HL-60/S4 treated with retinoic acid at 250 ng/mL for 4 days and 3 days (cell line): ENCODE results near the gene HS3ST2.
"Not testable (repeated sequence)": the region's sequence is repeated elsewhere in the genome, so short reads cannot be mapped to it uniquely, and the experiment has no call there.

Experiments used
- in situ Hi-C: fragments of 300-500 bp; cut with MboI; formaldehyde crosslinking; loops from 2 replicates; pipeline ENCODE4 v1.7.0; 2022; ENCODE audit warnings: low sequenced_read_pairs

Gene HS3ST2

DNA sequence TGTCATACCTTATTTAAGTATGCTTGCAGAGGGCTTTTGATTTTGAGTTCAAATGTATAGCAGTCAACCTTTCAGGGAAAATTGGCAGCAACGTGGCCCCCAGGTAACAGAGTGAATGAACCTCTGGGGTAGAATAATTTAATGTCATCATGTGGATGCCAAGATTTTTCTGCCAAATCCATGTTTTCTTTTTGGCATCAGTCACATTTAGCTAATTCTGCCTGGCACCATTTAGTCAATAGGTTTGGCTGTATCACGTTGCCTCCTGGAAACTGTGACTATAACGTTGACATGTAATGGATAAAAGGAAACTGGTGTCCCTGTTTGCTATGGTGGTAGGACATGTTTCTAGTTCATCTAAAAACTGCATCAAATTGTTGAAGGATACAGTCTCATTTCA, 115.5 kb downstream of the HS3ST2 start:
- in situ Hi-C loops: no loop called here

DNA sequence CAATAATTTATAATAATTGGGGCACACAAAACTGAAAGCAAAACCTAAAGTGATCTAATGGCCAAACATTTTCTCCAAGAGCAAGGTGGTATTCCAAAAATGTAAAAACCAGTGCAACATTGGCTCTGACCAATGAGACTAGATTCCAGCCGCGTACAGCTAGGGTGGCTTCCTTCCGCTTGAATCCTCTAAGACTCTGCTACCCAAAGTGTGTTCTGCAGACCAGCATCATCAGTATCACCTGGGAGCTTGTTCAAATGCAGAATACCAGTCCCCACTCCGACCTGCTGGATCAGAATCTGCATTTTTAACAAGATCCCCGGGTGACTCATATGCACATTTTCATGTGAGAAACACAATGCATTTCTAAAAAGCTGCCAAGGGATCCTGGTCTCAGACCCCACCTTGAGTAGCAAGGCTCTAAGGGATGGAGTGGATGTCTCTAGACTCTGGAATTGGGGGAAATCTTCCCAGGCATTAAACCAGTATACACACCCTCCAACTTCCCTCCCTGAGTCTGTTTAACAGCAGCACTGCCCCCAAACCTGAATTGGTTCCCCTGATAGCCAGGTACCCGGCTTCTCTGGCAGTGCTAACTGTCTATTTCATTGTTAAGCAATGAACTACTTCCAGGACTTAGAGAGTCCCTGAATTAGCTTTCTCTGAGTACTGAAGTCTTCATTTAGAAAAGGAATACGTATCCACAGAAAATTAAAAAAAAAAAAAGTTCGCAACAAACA, 118.2 kb downstream of the HS3ST2 start:
- in situ Hi-C loops: no loop called here

DNA sequence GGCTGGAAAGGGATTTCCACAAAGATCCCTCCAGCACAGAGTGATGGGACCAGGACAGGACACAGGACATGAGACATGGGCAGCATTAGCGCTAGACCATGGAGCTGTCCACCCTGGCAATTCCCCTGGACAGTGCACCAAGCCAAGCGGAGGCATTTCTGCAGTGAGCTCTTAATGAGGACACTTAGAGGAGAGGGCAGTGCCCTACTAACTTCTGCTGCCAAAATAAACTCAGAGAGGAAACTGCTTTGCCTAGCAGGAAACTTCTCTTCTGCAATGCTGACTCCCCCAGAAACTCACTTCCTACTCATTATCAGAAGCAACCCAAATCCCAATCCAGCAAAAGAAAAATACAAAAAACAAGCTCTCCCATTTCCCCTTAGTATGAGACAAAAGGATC, 119.2 kb downstream of the HS3ST2 start:
- in situ Hi-C loops: no loop called here

DNA sequence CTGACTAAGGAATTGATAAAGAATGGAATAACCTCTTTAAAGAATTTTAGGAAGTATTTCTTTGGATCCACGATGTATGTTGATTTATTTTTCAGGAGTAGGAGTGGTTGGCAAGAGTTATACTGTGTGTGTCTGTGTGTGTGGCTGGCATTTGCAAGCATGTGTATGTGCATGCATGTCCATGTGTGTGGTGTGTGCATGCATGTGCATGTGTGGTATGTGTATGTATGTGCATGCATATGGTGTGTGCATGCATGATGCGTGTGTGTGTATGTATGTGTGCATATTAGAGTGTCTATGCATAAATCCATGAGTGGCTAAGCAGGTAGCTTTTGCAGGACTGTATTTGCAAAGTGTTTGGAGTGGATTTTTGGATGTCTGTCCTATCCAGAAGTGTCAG, 120.8 kb downstream of the HS3ST2 start:
- in situ Hi-C loops: no loop called here

DNA sequence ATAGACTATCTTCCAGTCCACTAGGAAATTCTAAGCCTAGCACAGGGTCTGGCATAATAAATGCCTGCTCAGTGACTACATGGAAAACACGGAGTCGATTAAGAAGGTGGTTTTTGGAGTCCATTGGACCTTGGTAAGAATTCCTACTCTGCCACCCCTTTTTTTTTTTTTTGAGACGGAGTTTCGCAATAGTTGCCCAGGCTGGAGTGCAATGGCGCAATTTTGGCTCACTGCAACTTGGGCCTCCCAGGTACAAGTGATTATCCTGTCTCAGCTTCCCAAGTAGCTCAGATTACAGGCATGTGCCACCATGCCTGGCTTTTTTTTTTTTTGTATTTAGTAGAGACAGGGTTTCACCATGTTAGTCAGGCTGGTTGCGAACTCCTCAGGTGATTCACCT, 123.2 kb downstream of the HS3ST2 start:
- in situ Hi-C loops: no loop called here

DNA sequence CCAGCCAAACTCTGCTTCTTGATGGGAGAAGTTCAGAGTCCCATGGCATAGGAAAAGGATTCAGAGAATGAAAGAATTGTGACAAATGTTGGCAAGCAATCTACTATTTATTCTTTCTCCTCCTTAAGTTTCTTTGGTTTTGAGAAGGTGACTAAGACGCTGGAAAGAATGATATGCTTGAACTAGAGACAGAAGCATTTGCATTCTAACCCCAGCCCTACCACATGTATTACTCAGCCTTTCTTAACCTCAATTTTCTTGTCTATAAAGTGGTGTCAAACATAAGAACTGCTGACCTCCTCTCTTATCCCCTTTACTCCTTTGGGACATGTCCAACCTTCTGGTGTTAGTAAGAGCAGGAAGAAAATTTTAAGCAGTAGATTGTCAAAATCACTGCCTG, 124.7 kb downstream of the HS3ST2 start:
- in situ Hi-C loops: no loop called here

DNA sequence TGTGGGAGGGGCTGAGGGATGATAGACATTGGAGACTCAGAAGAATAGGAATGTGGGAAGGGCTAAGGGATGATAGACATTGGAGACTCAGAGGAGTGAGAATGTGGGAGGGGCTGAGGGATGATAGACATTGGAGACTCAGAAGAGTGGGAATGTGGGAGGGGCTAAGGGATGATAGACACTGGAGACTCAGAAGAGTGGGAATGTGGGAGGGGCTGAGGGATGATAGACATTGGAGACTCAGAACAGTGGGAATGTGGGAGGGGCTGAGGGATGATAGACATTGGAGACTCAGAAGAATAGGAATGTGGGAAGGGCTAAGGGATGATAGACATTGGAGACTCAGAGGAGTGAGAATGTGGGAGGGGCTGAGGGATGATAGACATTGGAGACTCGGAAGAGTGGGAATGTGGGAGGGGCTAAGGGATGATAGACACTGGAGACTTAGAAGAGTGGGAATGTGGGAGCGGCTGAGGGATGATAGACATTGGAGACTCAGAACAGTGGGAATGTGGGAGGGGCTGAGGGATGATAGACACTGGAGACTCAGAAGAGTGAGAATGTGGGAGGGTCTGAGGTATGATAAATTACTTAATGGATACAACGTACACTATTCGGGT, 125.9 kb downstream of the HS3ST2 start:
- in situ Hi-C loops: not testable (repeated sequence)

DNA sequence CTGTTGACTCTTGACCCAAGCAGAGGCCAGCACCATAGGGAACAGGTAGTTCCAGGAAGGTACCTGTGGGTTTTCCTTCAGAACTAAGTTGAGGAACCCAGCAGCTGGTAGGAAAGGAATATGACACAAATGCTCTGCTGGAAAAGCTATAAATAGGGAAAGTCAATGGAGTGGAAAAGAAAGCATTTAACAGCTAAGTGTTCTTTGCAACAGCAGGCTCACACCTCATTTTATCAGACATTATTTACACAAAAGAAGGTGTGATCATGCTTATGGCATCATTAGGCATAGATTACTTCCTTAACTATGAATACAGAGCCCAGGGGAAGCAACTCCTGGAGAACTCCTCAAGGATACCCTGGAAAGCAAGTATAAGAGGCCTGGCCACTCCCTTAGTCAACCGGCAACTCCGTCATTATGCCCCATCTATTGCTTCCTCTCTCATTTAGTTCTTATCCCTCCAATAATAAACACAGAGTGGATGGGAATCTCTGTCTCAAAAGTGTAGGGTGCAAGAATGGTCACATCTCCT, 128.1 kb downstream of the HS3ST2 start:
- in situ Hi-C loops: no loop called here

DNA sequence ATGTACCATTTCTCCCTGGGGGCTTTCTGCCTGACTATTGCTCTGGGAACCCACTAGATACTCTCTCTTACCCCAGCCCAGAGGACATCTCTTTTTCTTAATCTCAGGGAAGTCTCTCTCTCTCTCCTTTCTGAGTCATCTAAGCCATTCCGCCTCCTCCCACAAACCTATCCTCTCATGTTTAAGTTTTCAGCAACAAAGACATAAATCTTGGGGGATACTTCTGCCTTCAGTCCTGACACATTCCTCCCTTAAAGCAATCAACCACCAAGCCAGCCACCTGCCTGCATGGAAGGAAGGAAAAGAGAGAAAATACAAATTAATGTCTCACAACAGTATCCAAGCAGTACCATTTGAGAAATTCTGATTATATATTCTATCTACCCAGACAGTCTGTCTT, 128.8 kb downstream of the HS3ST2 start:
- in situ Hi-C loops: no loop called here

DNA sequence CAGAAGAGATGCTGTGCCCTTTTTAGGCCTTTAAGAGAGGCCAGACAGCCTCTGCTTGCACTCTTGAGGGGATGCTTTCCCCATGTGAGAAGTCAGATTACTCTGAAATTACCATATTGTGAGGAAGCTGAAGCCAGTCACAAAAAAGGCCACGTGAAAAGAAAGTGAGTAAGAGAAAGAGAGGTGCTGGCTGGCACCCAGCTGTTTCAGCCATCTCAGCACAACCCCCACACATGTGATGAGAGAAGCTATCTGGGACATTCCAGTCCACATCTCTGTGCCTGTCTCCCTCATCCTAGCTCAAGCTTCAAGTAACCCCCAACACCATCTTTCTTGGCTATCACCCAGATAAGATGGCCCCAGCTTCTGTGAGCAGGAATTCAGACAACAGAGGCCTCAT, 131.4 kb downstream of the HS3ST2 start:
- in situ Hi-C loops: no loop called here

DNA sequence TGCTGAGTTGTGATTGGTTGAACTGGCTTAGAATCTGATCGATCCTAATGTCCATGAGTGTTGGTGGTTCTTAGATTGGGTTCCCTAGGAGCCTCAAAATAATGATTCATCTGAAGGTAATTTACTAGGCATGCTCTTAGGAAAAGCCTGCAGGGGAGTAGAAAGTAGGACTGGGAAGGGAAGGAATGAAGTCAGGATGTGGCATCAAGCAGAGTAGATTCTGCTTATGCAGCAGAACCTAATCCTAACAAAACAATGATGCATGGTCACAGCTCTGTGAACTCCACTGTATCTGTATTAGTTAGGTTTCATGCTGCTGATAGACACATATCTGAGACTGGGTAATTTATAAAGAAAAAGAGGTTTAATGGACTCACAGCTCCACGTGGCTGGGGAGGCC, 132.5 kb downstream of the HS3ST2 start:
- in situ Hi-C loops: no loop called here

DNA sequence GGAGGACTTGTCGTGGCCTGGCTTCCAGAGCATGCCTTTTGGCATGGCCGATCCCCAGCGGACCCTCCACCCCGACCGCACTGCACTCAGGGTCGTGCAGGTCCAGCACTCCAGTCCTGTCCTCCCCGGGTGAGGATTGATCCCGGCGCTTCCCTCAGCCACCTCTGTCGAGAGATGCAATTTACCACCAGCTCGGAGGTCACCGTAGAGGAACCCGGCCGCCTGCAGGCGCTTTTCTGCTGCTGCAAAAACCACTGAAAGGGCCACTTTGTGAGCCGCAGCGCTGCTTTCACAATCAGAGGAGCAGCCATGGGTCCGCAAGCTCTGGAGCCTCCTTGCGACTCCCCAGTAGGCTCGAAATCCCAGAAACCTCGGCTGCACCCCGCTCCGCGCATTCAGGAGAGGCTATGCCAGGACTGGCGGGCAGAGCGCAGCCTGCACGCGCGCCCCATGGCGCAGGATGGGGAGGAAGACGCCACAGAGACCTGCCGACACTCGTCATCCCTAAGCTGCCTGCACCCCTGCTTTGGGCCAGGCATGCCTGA, 134.2 kb downstream of the HS3ST2 start:
- in situ Hi-C loops: no loop called here

DNA sequence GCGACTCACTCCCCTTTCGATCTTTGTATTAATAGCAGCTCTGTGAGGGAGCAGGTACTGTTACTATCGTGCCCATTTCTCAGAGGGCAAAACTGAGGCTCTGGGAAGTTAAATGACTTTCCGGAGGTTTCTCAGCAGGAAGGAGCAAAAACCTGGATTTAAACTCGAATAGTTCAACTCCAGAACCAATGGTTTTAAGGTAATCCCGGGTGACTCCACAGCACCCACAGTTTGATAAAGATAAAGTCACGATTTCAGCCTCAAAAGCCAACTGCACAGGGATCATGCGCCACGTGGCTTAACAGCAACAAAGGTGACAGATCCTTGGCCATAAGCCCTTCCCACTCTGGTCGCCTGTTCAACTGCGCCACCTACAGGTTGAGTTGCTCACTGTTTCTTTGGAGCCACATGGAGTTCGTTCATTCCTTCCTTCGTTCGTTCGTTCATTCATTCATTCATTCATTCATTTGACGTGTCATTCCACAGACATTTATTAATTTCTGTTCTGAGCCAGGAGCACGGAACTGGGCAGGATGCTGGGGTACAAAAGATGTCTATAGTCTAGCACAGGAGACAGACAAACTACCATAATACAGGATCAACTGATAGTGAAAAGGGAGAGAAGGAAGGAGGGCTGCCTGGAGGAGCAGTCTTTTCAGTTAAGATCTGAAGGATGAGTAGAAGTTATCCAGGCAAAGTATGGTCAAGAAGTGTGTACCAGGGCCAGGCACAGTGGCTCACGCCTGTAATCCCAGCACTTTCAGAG, 134.8 kb downstream of the HS3ST2 start:
- in situ Hi-C loops: no loop called here

DNA sequence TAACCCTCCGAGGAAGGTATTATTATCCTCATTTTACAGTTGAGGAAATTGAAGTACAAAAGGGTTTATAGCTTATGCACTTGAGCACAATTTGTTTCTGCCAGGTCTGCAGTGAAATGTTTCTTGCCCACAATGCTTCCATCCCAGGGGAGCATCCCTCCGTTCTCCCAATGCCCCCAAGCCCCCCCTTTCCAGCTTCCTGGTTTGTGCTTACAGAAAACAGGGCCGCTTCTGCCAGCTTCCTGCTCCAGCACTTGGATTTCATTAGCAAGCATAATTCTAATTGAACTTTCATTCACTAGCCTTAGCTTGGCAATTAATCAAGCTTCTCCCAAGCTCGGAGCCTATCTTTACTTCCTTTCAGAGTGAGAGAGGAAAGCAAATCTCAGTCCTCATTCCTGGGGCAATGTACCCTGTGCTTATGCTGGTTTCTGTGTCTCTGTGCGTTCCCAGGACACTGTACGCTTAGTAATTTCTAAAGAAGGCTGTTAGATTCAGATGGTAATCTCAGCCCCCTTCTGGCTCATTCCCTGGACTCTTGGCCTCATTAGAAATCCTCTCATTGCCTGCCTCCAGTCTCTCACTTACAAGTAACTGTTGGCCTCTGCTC, 141.6 kb downstream of the HS3ST2 start:
- in situ Hi-C loops: no loop called here

DNA sequence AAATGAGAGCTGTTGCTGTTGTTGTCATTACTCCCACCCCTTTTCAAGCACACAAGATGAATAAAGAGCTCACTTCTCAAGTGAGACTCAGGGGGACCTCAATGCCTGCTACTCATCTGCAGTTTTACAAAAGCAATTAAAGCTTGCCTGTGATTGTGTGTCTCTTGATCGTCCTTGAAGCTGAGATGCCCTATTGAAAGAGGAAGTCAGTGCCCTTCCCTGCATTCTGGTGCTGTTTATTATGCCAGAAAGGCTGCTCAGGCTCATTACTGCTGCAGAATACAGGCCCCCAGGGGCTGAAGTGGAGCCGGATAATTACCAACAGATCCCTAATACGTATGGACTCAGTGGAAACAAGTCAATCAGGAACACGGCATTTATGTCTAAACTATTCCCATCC, 147.2 kb downstream of the HS3ST2 start:
- in situ Hi-C loops: no loop called here

DNA sequence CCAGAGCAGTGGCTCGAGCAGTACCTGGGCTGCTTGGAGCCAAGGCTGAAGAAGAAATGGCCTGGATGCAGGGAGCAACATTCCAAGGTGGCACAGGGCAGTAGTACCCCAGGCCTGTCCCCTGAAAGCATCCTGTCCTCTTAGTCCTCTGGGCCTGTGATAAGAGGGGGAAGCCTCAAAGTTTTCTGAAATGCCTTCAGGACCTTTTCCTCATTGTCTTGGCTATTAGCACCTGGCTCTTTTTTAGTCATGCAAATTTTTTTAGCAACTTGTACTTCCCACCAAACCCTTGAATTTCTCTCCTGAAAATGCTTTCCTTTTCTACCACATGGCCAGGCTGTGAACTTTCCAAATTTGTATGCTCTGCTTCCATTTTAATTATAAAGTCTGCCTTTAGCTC, 148.9 kb downstream of the HS3ST2 start:
- in situ Hi-C loops: no loop called here
